Natural killer cell (primary cell): Measurements from ENCODE around the gene MBP. TPM values are rescaled to one million over a fixed set of nuclear protein-coding genes. Genes with fewer than 3 reads are reported as not detected.
A peak's percentile ranks its signal among the peaks of the same experiment; 100 is the strongest.

ENCODE experiments used
- ATAC-seq, 3 donors: fragments of 150-1000 bp in 2 of 3; fragments of 200-7000 bp in 1 of 3; cut with Tn5 transposase; 1 replicate in 1 of 3; 2 replicates in 2 of 3; pipeline ENCODE4 v1.10.0; 2021; ENCODE audit warnings: mild to moderate bottlenecking in 2 of 3, moderate library complexity in 2 of 3
- DNase-seq, 2 donors: peaks; one replicate each; pipeline versions ENCODE4 v3.0.0 to v3.0.0-alpha.2; 2013 to 2021; ENCODE audit warnings: mixed read lengths in 1 of 2
- H3K27ac ChIP-seq: one replicate; pipeline ENCODE4 v1.5.1; 2013; ENCODE audit warnings: mild to moderate bottlenecking, low read length
- H3K27me3 ChIP-seq: one replicate; pipeline ENCODE4 v1.6.1; 2013; ENCODE audit warnings: low read length; ENCODE audit not compliant: control insufficient read depth, insufficient read depth
- H3K36me3 ChIP-seq: one replicate; pipeline ENCODE4 v1.6.1; 2013; ENCODE audit warnings: low read length; ENCODE audit not compliant: control insufficient read depth, insufficient read depth
- H3K4me1 ChIP-seq: one replicate; pipeline ENCODE4 v1.6.1; 2013; ENCODE audit warnings: low read length; ENCODE audit not compliant: control insufficient read depth, insufficient read depth
- H3K4me3 ChIP-seq: one replicate; pipeline ENCODE4 v1.5.1; 2013; ENCODE audit warnings: low read length
- H3K9me3 ChIP-seq: one replicate; pipeline ENCODE4 v1.6.1; 2013; ENCODE audit warnings: low read length; ENCODE audit not compliant: control insufficient read depth, insufficient read depth
- H3K27ac Mint-ChIP-seq, 2 donors: one replicate each; pipeline ENCODE4 v1.8.0; 2022; ENCODE audit warnings: mild to moderate bottlenecking in 2 of 2, mixed read lengths in 2 of 2, moderate library complexity in 1 of 2
- H3K27me3 Mint-ChIP-seq, 2 donors: one replicate each; pipeline ENCODE4 v1.8.0; 2022; ENCODE audit warnings: low read depth in 2 of 2, mixed read lengths in 2 of 2
- H3K36me3 Mint-ChIP-seq: one replicate; pipeline ENCODE4 v1.8.0; 2022; ENCODE audit warnings: mixed read lengths
- H3K4me1 Mint-ChIP-seq, 2 donors: one replicate each; pipeline ENCODE4 v1.8.0; 2022; ENCODE audit warnings: mixed read lengths in 2 of 2
- H3K4me3 Mint-ChIP-seq: one replicate; pipeline ENCODE4 v1.8.0; 2022; ENCODE audit warnings: mild to moderate bottlenecking, moderate library complexity, mixed read lengths
- H3K9me3 Mint-ChIP-seq, 2 donors: one replicate each; pipeline ENCODE4 v1.8.0; 2022; ENCODE audit warnings: mixed read lengths in 2 of 2
- CTCF ChIP-seq: fragments of 200-600 bp; IDR thresholded peaks from one replicate; pipeline ENCODE4 v1.8.0; 2022; ENCODE audit warnings: antibody characterized with exemption
- WGBS: methylation state at CpG from one replicate; pipeline ENCODE4 v1.1.7; 2013; ENCODE audit warnings: missing lambda C conversion rate; ENCODE audit not compliant: insufficient coverage; 5-methylcytosine and 5-hydroxymethylcytosine counted together
- intact Hi-C: fragments of 100-400 bp; cut with micrococcal nuclease; formaldehyde crosslinking; loops from one replicate; pipeline ENCODE4 v1.14.2; 2022
- total RNA-seq, 4 donors: library from RNA; stranded (reverse); fragments of 120-200 nt in 1 of 4; gene quantifications; one replicate each; pipeline versions ENCODE4 v1.2.3 to v1.2.4, GENCODE V29; 2013 to 2022

MBP gene
- total RNA-seq, 3 donors from 2014 or later (not counting 1 experiment from before 2014, with no cell fraction given), result 183 to 344 (median 325) TPM

- Mint-ChIP-seq H3K36me3 (peaks cover 7% of the 10 kb centered on the region), H3K4me1 (peaks cover 85 to 88% of the 10 kb centered on the region in 2 donors), H3K27me3 (no peaks in the 10 kb centered on the region), H3K27ac (peak overlapping the region; percentile 94 to 98), H3K9me3 (no peaks in the 10 kb centered on the region), H3K4me3 (peak overlapping the region; percentile 67)
- intact Hi-C loops, result loop anchor here (10.0 kb wide), 1 partner anchor 155 kb away; no protein-coding TSS in a partner anchor
- Histone ChIP-seq H3K27ac (peak overlapping the region; percentile 93), H3K36me3 (peaks cover 18% of the 10 kb centered on the region), H3K4me1 (peaks cover 90% of the 10 kb centered on the region), H3K4me3 (no peak overlapping the region), H3K27me3 (no peaks in the 10 kb centered on the region), H3K9me3 (no peaks in the 10 kb centered on the region)
- no peak for DNase-seq
- TF ChIP-seq CTCF, result no peak
- 100% methylated on average over 1 of the region's 4 CpGs for WGBS
- no peak for ATAC-seq
Observed at GRCh38 chr18:77060151-77060550, 72.4 kb downstream of the MBP start.

GRCh38 chr18:77059294-77059916, 73.2 kb downstream of the MBP start:
- TF ChIP-seq CTCF, result peak; percentile 41
- Mint-ChIP-seq H3K27ac (peak overlapping the region; percentile 94 to 98), H3K27me3 (no peaks in the 10 kb centered on the region), H3K36me3 (peaks cover 3% of the 10 kb centered on the region), H3K9me3 (no peaks in the 10 kb centered on the region), H3K4me3 (peak overlapping the region; percentile 67), H3K4me1 (peaks cover 85 to 88% of the 10 kb centered on the region in 2 donors)
- Histone ChIP-seq H3K27me3 (no peaks in the 10 kb centered on the region), H3K36me3 (peaks cover 11% of the 10 kb centered on the region), H3K4me1 (peaks cover 91% of the 10 kb centered on the region), H3K4me3 (no peak overlapping the region), H3K9me3 (no peaks in the 10 kb centered on the region), H3K27ac (peak overlapping the region; percentile 93)
- 75% methylated on average over 2 of the region's 2 CpGs for WGBS
- DNase-seq (peak in 1 of 2 donors; percentile 67), ATAC-seq (no peak)
- intact Hi-C loops, result loop anchor here (5.0 kb wide), 1 partner anchor 37 kb away; no protein-coding TSS in a partner anchor

- intact Hi-C loops, result loop anchor here (5.0 kb wide), 1 partner anchor 36 kb away; no protein-coding TSS in a partner anchor
- Histone ChIP-seq H3K27me3 (no peaks in the 10 kb centered on the region), H3K27ac (no peak overlapping the region), H3K4me3 (no peak overlapping the region), H3K4me1 (peaks cover 94% of the 10 kb centered on the region), H3K9me3 (no peaks in the 10 kb centered on the region), H3K36me3 (peaks cover 4% of the 10 kb centered on the region)
- H3K27me3 Mint-ChIP-seq, result no peaks in the 10 kb centered on the region
- 96% methylated on average over 32 of the region's 32 CpGs for WGBS
- DNase-seq (no peak), ATAC-seq (no peak)
- H3K36me3 Mint-ChIP-seq, result no peaks in the 10 kb centered on the region
- peaks cover 85 to 88% of the 10 kb centered on the region in 2 donors for H3K4me1 Mint-ChIP-seq
- no peaks in the 10 kb centered on the region for H3K9me3 Mint-ChIP-seq
- peak overlapping the region; percentile 94 to 98 for H3K27ac Mint-ChIP-seq
- no peak overlapping the region for H3K4me3 Mint-ChIP-seq
- TF ChIP-seq CTCF, result no peak
Observed at GRCh38 chr18:77058290-77058835, 74.2 kb downstream of the MBP start.
